Activated T-helper 17 cell treated with anti-CD3 and anti-CD28 coated beads, Interleukin-2, amount 50 U/mL, for 72 hours (primary cell): ENCODE results near the gene LILRB4. TPM values are rescaled to one million over a fixed set of nuclear protein-coding genes. Genes with fewer than 3 reads are reported as not detected.
"Not testable (repeated sequence)": the region's sequence is repeated elsewhere in the genome, so short reads cannot be mapped to it uniquely, and the experiment has no call there.

ENCODE experiments used
- ATAC-seq: fragments of 150-1000 bp; cut with Tn5 transposase; replicated peaks from 2 replicates; pipeline ENCODE4 v1.10.0; 2021; ENCODE audit warnings: mild to moderate bottlenecking, moderate library complexity
- H3K27ac Mint-ChIP-seq: one replicate; pipeline ENCODE4 v1.8.0; 2022; ENCODE audit warnings: mixed read lengths
- H3K27me3 Mint-ChIP-seq: one replicate; pipeline ENCODE4 v1.8.0; 2022; ENCODE audit warnings: mixed read lengths
- H3K36me3 Mint-ChIP-seq: one replicate; pipeline ENCODE4 v1.8.0; 2022; ENCODE audit warnings: low read depth, mild to moderate bottlenecking, mixed read lengths
- H3K4me1 Mint-ChIP-seq: one replicate; pipeline ENCODE4 v1.8.0; 2022; ENCODE audit warnings: mixed read lengths
- H3K4me3 Mint-ChIP-seq: one replicate; pipeline ENCODE4 v1.8.0; 2022; ENCODE audit warnings: mild to moderate bottlenecking, mixed read lengths
- H3K9me3 Mint-ChIP-seq: one replicate; pipeline ENCODE4 v1.8.0; 2022; ENCODE audit warnings: mixed read lengths
- total RNA-seq, 2 donors: library from RNA; stranded (reverse); gene quantifications; one replicate each; pipeline ENCODE4 v1.2.3, GENCODE V29; 2022

LILRB4 gene
- total RNA-seq: not detected

GRCh38 chr19:54662730-54663129, at the start of gene LILRB4:
LILRB4 (plus strand) TSS chr19:54662985; CDS start chr19:54663034, 49 bp downstream.
- H3K9me3 Mint-ChIP-seq: no peaks in the 10 kb centered on the region
- H3K4me3 Mint-ChIP-seq: no peak within 1 kb of the TSS
- peaks cover 29% of the 10 kb centered on the region for H3K27me3 Mint-ChIP-seq
- no peaks in the 10 kb centered on the region for H3K4me1 Mint-ChIP-seq
- no peak within 1 kb of the TSS for H3K27ac Mint-ChIP-seq
- no peak for ATAC-seq
- no peaks in the 10 kb centered on the region for H3K36me3 Mint-ChIP-seq

- H3K9me3 Mint-ChIP-seq: no peaks in the 10 kb centered on the region
- ATAC-seq: no peak
- H3K27me3 Mint-ChIP-seq: peaks cover 18% of the 10 kb centered on the region
- no peaks in the 10 kb centered on the region for H3K4me1 Mint-ChIP-seq
- H3K36me3 Mint-ChIP-seq: no peaks in the 10 kb centered on the region
- no peak overlapping the region for H3K4me3 Mint-ChIP-seq
- H3K27ac Mint-ChIP-seq: no peak overlapping the region
Observed at GRCh38 chr19:54614726-54615125, 48.1 kb upstream of the LILRB4 start.

GRCh38 chr19:54616057-54616456, 46.7 kb upstream of the LILRB4 start:
- Mint-ChIP-seq H3K4me3 (no peak overlapping the region), H3K4me1 (no peaks in the 10 kb centered on the region), H3K27me3 (peaks cover 15% of the 10 kb centered on the region), H3K9me3 (no peaks in the 10 kb centered on the region), H3K27ac (no peak overlapping the region), H3K36me3 (no peaks in the 10 kb centered on the region)
- ATAC-seq: no peak

- no peaks in the 10 kb centered on the region for H3K36me3 Mint-ChIP-seq
- no peak overlapping the region for H3K4me3 Mint-ChIP-seq
- H3K9me3 Mint-ChIP-seq: no peaks in the 10 kb centered on the region
- H3K27ac Mint-ChIP-seq: no peak overlapping the region
- ATAC-seq: no peak
- H3K27me3 Mint-ChIP-seq: peaks cover 16% of the 10 kb centered on the region
- no peaks in the 10 kb centered on the region for H3K4me1 Mint-ChIP-seq
Observed at GRCh38 chr19:54616821-54617560, 45.8 kb upstream of the LILRB4 start.

GRCh38 chr19:54620464-54620863, 42.3 kb upstream of the LILRB4 start:
- Mint-ChIP-seq H3K4me1 (no peaks in the 10 kb centered on the region), H3K27ac (no peak overlapping the region), H3K36me3 (no peaks in the 10 kb centered on the region), H3K9me3 (no peaks in the 10 kb centered on the region), H3K4me3 (no peak overlapping the region), H3K27me3 (peaks cover 26% of the 10 kb centered on the region)
- no peak for ATAC-seq

GRCh38 chr19:54622431-54622830, 40.4 kb upstream of the LILRB4 start:
- H3K36me3 Mint-ChIP-seq: no peaks in the 10 kb centered on the region
- peaks cover 27% of the 10 kb centered on the region for H3K27me3 Mint-ChIP-seq
- no peak for ATAC-seq
- no peaks in the 10 kb centered on the region for H3K4me1 Mint-ChIP-seq
- no peak overlapping the region for H3K27ac Mint-ChIP-seq
- no peaks in the 10 kb centered on the region for H3K9me3 Mint-ChIP-seq
- no peak overlapping the region for H3K4me3 Mint-ChIP-seq

GRCh38 chr19:54624234-54624633, 38.6 kb upstream of the LILRB4 start:
- not testable (repeated sequence) for H3K36me3 Mint-ChIP-seq, ATAC-seq, H3K4me3 Mint-ChIP-seq, H3K4me1 Mint-ChIP-seq, H3K9me3 Mint-ChIP-seq, H3K27ac Mint-ChIP-seq
- H3K27me3 Mint-ChIP-seq: peaks cover 38% of the 10 kb centered on the region

- H3K4me1 Mint-ChIP-seq, H3K36me3 Mint-ChIP-seq, H3K27ac Mint-ChIP-seq, ATAC-seq, H3K4me3 Mint-ChIP-seq, H3K9me3 Mint-ChIP-seq: not testable (repeated sequence)
- H3K27me3 Mint-ChIP-seq: peaks cover 45% of the 10 kb centered on the region
Observed at GRCh38 chr19:54624934-54625730, 37.7 kb upstream of the LILRB4 start.

GRCh38 chr19:54626757-54627156, 36.0 kb upstream of the LILRB4 start:
- Mint-ChIP-seq H3K4me3 (no peak overlapping the region), H3K27ac (no peak overlapping the region), H3K4me1 (no peaks in the 10 kb centered on the region), H3K9me3 (no peaks in the 10 kb centered on the region), H3K27me3 (peaks cover 45% of the 10 kb centered on the region), H3K36me3 (no peaks in the 10 kb centered on the region)
- ATAC-seq: no peak

GRCh38 chr19:54627912-54628311, 34.9 kb upstream of the LILRB4 start:
- not testable (repeated sequence) for H3K4me1 Mint-ChIP-seq, H3K9me3 Mint-ChIP-seq, H3K4me3 Mint-ChIP-seq, H3K27ac Mint-ChIP-seq, ATAC-seq, H3K36me3 Mint-ChIP-seq
- H3K27me3 Mint-ChIP-seq: peaks cover 40% of the 10 kb centered on the region

- not testable (repeated sequence) for H3K27ac Mint-ChIP-seq, ATAC-seq
Observed at GRCh38 chr19:54630262-54630661, 32.5 kb upstream of the LILRB4 start, which contains the start of gene LILRB1. LILRB1 (plus strand) TSS chr19:54630484; CDS start chr19:54631074, 590 bp downstream.

GRCh38 chr19:54630782-54631181, 32.0 kb upstream of the LILRB4 start:
- Mint-ChIP-seq H3K4me1 (no peaks in the 10 kb centered on the region), H3K27me3 (peaks cover 32% of the 10 kb centered on the region), H3K9me3 (no peaks in the 10 kb centered on the region), H3K36me3 (no peaks in the 10 kb centered on the region), H3K4me3 (no peak overlapping the region), H3K27ac (no peak overlapping the region)
- ATAC-seq: no peak

More at GRCh38 chr19:54630262-54630661, 32.5 kb upstream of the LILRB4 start, which contains the start of gene LILRB1:
- H3K4me3 Mint-ChIP-seq, H3K9me3 Mint-ChIP-seq, H3K36me3 Mint-ChIP-seq, H3K4me1 Mint-ChIP-seq: not testable (repeated sequence)
- peaks cover 32% of the 10 kb centered on the region for H3K27me3 Mint-ChIP-seq

- H3K4me3 Mint-ChIP-seq, H3K9me3 Mint-ChIP-seq, H3K4me1 Mint-ChIP-seq, H3K36me3 Mint-ChIP-seq, H3K27ac Mint-ChIP-seq, ATAC-seq: not testable (repeated sequence)
- peaks cover 30% of the 10 kb centered on the region for H3K27me3 Mint-ChIP-seq
Observed at GRCh38 chr19:54631489-54632337, 31.1 kb upstream of the LILRB4 start.

GRCh38 chr19:54632517-54632916, 30.3 kb upstream of the LILRB4 start:
- not testable (repeated sequence) for ATAC-seq, H3K9me3 Mint-ChIP-seq, H3K27ac Mint-ChIP-seq, H3K36me3 Mint-ChIP-seq, H3K4me1 Mint-ChIP-seq, H3K4me3 Mint-ChIP-seq
- H3K27me3 Mint-ChIP-seq: peaks cover 28% of the 10 kb centered on the region
